Bronchial epithelial cell (primary cell): ENCODE results near the gene ANO1. TPM values are rescaled to one million over a fixed set of nuclear protein-coding genes. Genes with fewer than 3 reads are reported as not detected.

Source experiments
- DNase-seq: peaks from one replicate; pipeline ENCODE4 v3.0.0-alpha.2; 2010; ENCODE audit warnings: low read depth
- FAIRE-seq: peaks from 2 replicates; lab custom pipeline; 2011; peaks lifted over from hg19 to GRCh38; lab: Jason Lieb, UNC
- H3K27me3 ChIP-seq: 2 replicates; pipeline ENCODE4 v1.5.1; 2011; ENCODE audit warnings: low read length; ENCODE audit not compliant: control insufficient read depth, insufficient read depth
- H3K36me3 ChIP-seq: 2 replicates; pipeline ENCODE4 v1.5.1; 2011; ENCODE audit warnings: low read length; ENCODE audit not compliant: control insufficient read depth, insufficient read depth
- H3K4me3 ChIP-seq: 2 replicates; pipeline ENCODE4 v1.5.1; 2011; ENCODE audit warnings: mild to moderate bottlenecking, low read depth, low read length, control low read depth
- CTCF ChIP-seq: IDR thresholded peaks from 2 replicates; pipeline ENCODE4 v1.5.1; 2011; ENCODE audit warnings: mild to moderate bottlenecking, moderate library complexity, low read length, control low read depth, inconsistent platforms; ENCODE audit not compliant: insufficient read depth, severe bottlenecking
- total RNA-seq: library from RNA; depleted of rRNA; stranded (reverse); fragments of >200 nt; gene quantifications from 2 replicates; pipeline ENCODE4 v1.2.1, GENCODE V29; 2014

ANO1 gene
- total RNA-seq, 1 donor from 2014 or later = 1.3 TPM

DNA sequence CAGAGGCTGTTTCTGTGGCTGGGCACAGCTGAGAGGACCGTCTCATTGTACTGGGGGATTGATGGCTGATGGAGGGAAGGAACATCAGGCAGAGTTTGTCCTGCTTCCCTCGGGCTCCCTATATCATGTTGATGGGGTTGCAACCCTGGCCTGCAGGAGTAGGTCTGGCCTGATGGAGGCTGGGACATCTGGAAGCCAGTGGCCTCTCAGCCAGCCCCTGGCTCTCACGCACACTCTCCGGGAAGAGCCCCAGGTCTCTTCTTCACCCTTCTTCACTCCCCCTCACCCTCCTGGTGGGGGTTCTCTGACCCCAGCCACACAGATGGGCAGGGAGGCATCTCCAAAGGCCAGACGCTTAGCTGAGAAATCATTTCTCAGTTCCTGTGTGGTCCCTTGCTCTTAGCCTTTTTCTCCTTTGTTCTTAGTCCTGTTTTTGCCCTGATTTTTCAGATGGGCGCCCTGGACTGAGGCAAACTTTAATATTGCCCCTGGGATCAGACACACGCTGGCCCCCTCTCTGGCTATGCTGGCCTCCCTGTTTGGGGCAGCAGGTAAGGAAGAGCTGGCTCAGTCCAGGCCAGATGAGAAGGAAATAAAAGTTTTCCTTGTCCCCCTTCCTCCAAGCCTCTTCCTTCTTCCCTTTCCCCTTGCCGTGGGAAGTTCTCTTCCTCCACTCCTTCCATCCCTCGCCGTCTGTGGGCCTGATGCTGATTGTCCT, 13.9 kb upstream of the ANO1 start:
- Histone ChIP-seq H3K27me3 (no peaks in the 10 kb centered on the region), H3K4me3 (no peak overlapping the region), H3K36me3 (no peaks in the 10 kb centered on the region)
- no peak for TF ChIP-seq CTCF
- DNase-seq (no peak), FAIRE-seq (no peak)

- TF ChIP-seq CTCF = no peak
- Histone ChIP-seq H3K4me3 (no peak overlapping the region), H3K27me3 (no peaks in the 10 kb centered on the region), H3K36me3 (no peaks in the 10 kb centered on the region)
- FAIRE-seq = no peak
- peak; percentile 37 for DNase-seq
Observed at GRCh38 chr11:70064726-70065317, 13.3 kb upstream of the ANO1 start.

DNA sequence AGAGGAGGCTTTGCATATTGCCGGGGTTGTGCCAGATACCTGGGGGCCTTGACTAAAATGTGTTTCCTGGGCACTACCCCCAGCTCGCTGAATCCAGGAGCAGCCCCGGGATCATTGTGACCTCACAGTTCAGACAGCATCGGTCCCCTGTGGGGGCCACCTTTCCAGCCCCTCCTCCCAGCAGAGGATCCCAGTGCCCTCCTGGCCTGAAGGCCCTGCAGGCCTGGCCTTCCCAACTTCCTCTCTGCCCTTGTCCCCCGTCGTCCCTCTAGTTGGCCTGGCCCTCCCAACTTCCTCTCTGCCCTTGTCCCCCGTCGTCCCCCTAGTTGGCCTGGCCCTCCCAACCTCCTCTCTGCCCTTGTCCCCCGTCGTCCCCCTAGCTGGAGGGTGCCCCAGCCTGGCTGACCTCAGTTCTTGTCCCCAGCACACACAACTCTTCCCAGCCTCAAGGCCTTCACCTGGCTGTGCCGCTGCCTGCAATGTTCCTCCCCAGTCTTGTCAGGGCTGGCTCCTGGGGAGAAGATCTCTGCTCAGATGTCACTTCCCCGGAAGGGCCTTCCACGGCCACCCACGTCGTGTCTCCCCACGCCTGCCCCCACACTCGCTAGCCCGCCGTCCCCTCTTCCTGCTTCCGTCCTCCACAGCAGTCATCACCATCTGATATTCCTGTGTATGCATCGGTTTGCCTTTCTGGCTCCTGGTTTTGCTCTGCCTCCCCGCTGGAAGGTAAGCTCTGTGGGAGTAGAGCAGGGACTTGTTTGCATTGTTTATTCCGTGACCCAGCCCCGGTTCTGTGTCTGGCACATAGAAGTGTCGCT, 12.6 kb upstream of the ANO1 start:
- H3K27me3 ChIP-seq = no peaks in the 10 kb centered on the region
- H3K36me3 ChIP-seq = no peaks in the 10 kb centered on the region
- DNase-seq = no peak
- TF ChIP-seq CTCF = no peak
- peak; percentile 84 for FAIRE-seq
- no peak overlapping the region for H3K4me3 ChIP-seq

- TF ChIP-seq CTCF = no peak
- DNase-seq (no peak), FAIRE-seq (no peak)
- Histone ChIP-seq H3K4me3 (no peak overlapping the region), H3K27me3 (no peaks in the 10 kb centered on the region), H3K36me3 (no peaks in the 10 kb centered on the region)
Observed at GRCh38 chr11:70066136-70066520, 12.0 kb upstream of the ANO1 start.

GRCh38 chr11:70066628-70067027, 11.5 kb upstream of the ANO1 start:
- no peak for FAIRE-seq
- no peak for TF ChIP-seq CTCF

More at GRCh38 chr11:70066628-70067027, 11.5 kb upstream of the ANO1 start:
- Histone ChIP-seq H3K4me3 (no peak overlapping the region), H3K27me3 (no peaks in the 10 kb centered on the region), H3K36me3 (no peaks in the 10 kb centered on the region)
- DNase-seq = no peak
